HFF-Myc (cell line): ENCODE results near the gene CEP57.

Experiments used
- DNase-seq: peaks from one replicate; pipeline ENCODE4 v3.0.0-alpha.2; 2011; ENCODE audit warnings: low read depth; ENCODE audit errors: extremely low read depth
- H3K4me3 ChIP-seq: replicated peaks from 2 replicates; pipeline ENCODE4 v1.5.1; 2011; ENCODE audit warnings: low read depth, mild to moderate bottlenecking, control low read depth, low read length
- TF ChIP-seq, protein P1 (sequence below): IDR thresholded peaks from 2 replicates; pipeline ENCODE4 v1.5.1; 2012; ENCODE audit warnings: mild to moderate bottlenecking, low read depth, low read length, control low read depth; ENCODE audit errors: missing control alignments

Gene CEP57

DNA sequence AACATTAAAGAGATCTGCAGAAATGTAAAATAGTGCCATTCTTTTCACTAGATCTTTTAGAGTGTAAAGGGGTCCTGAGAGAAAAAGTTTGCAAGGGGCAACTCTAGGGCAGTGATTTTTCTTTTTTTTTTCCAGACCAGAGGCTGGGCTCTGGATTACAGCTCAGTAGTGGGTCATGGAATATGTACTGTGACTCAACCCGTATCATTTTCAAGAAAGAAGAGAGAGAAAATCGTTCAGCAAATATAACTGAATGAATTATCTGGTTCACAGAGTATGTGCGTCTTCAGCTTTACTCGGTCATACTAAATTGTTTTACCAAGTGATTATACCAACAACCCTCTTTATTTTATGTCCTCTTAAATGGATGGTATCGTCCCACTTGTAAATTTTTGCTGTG is 3.8 kb downstream of the CEP57 start:
- TF ChIP-seq, protein P1, sequence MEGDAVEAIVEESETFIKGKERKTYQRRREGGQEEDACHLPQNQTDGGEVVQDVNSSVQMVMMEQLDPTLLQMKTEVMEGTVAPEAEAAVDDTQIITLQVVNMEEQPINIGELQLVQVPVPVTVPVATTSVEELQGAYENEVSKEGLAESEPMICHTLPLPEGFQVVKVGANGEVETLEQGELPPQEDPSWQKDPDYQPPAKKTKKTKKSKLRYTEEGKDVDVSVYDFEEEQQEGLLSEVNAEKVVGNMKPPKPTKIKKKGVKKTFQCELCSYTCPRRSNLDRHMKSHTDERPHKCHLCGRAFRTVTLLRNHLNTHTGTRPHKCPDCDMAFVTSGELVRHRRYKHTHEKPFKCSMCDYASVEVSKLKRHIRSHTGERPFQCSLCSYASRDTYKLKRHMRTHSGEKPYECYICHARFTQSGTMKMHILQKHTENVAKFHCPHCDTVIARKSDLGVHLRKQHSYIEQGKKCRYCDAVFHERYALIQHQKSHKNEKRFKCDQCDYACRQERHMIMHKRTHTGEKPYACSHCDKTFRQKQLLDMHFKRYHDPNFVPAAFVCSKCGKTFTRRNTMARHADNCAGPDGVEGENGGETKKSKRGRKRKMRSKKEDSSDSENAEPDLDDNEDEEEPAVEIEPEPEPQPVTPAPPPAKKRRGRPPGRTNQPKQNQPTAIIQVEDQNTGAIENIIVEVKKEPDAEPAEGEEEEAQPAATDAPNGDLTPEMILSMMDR = no peak
- H3K4me3 ChIP-seq = no peak overlapping the region
- no peak for DNase-seq

DNA sequence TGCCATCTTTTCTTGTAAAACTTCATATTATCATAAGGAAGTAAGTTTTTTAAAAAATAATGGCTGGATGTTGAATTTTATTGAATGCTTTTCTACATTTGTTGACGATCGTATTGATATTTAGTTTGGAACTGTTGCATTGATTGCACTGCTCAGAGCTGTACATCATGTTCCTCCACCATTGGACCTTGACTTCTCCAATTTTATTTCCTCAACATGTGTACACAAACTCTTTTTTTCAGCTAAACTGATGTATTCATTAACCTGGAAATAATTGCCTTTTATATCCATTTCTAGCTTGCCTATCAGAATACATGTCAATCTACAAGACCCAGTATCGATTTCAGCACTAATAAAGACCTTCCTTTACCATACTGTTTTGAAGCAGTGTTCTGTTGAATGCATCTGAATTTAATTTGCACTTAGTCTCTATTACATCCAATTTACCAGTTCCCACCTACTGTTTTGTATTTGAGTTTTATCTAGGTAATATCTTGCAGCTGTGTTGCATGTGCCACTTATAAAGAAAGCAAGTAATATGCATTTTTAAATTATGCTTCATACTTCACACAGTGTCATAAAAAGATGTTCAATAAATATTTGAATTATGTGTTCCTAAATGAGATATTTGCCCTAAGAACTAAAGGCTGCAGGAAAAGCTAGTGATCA is 5.5 kb downstream of the CEP57 start:
- H3K4me3 ChIP-seq = no peak overlapping the region
- DNase-seq = no peak
- TF ChIP-seq, protein P1 = no peak

DNA sequence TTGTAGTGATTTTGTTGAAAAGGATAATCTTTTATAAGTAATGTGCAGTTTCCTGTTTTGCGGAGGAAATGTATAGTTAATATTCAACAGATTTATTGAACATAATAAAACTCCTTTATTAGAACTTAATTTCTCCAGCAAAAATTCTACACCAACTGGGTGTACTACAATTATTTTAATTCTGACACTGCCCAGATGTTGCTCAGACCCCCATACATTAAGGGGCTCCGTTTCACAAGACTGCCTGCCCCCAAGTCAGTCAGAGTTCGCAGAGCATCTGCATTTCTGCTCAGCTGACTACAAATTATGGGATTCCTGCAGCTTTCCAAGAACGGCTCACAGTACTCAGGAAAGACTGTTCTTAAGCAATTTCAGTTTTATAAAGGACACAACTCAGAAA is 6.2 kb downstream of the CEP57 start:
- no peak overlapping the region for H3K4me3 ChIP-seq
- TF ChIP-seq, protein P1 = no peak
- no peak for DNase-seq

DNA sequence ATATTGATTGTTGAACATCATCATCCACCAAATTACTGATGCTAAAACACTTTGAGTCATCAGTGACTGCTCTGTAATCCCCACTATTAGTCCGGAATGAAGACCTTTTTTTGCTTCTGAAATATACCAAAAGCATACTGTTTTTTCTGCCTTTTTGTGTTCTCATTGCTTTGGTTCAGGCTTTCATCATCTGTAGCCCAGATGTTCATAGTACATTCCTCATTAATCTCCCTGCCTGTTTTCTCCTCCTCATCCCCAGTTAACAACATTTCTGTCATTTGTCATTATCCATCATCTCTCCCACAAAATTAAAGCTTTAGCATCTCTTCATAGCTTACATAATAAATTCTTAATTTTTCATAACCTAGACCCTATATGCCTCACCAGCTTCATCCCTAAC is 9.2 kb downstream of the CEP57 start:
- no peak overlapping the region for H3K4me3 ChIP-seq
- TF ChIP-seq, protein P1 = no peak
- DNase-seq = peak; percentile 30

DNA sequence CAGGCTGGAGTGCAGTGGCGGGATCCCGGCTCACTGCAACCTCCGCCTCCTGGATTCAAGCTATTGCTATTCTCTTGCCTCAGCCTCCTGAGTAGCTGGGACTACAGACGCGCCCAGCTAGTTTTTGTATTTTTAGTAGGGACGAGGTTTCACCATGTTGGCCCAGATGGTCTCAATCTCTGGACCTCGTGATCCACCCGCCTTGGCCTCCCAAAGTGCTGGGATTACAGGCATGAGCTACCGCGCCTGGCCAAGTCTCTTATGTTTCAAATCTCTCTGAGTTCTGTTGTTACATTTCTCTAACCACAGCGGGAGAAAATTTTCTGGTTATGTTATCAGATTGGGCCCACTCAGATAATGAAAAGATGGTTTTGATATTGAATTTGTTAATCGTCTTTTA is 10.1 kb downstream of the CEP57 start:
- DNase-seq = no peak
- TF ChIP-seq, protein P1 = no peak
- no peak overlapping the region for H3K4me3 ChIP-seq

DNA sequence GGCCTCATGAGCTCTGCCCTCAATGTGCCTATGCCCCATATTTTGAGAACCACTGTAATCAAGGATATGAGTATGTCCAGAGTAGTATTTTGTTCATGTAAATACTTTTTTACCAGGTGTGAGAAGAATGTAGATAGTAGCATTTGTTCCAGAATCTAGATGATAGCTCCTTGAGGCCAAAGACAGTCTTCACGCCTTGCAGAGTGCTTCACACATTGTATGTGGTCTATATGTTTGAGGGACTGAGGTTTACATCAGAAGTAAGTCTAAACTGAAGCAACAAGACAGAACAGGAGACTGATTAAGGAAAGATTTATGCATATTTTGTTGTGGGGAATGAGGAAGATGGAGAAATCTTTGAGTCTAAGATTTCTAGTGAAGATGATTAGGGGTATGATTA is 12.5 kb downstream of the CEP57 start:
- TF ChIP-seq, protein P1 = no peak
- DNase-seq = no peak
- no peak overlapping the region for H3K4me3 ChIP-seq

DNA sequence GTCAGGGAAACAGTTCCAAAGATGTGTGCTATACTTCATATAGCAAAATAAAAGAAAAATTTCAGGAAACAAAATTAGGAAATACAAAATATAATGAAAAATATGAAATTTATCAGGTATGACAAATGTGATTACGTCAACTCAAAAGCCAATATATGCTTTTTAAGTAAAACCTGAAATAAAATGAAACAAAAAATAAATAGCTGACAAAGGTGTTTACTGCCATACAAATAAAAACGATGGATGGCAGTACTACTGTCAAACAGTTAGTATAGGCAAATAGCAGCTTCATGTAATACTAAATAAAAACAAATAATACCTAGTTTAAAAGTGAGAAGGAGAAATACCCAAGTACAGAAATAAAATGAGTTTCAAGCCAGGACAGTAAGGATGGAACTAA is 13.7 kb downstream of the CEP57 start:
- no peak for DNase-seq
- H3K4me3 ChIP-seq = no peak overlapping the region
- TF ChIP-seq, protein P1 = no peak
